ENCODE measurements around the gene ELK4. TPM values are rescaled to one million over a fixed set of nuclear protein-coding genes. Genes with fewer than 3 reads are reported as not detected.
A peak's percentile ranks its signal among the peaks of the same experiment; 100 is the strongest.

The ELK4 gene
- total and polyA plus RNA-seq, 2 of the 13 experiments (the other 11 are each of a cell fraction or from before 2014, with no cell fraction given), result 8.3 to 13.1 TPM

GRCh38 chr1:205631768-205632668 lies at the start of gene ELK4 (continued):
- no peak for TF ChIP-seq ZFAT (CRISPR knock-in tag; conservative IDR thresholded peaks at IDR 0.05)
- no peak for TF ChIP-seq KDM6A (CRISPR knock-in tag; IDR thresholded peaks at IDR 0.05; ENCODE audit: low read depth)
- no peak for TF ChIP-seq ZNF546 (CRISPR knock-in tag; conservative IDR thresholded peaks at IDR 0.05)
- no peak for TF ChIP-seq PCBP2 (optimal IDR thresholded peaks at IDR 0.05; ENCODE audit: low read depth, low read length, poor library complexity, severe bottlenecking)
- no peak for TF ChIP-seq TCF12 (IDR thresholded peaks at IDR 0.05)
- TF ChIP-seq TCF12 (CRISPR knock-in tag; IDR thresholded peaks at IDR 0.05), result no peak
- no peak for TF ChIP-seq SRSF9 (IDR thresholded peaks at IDR 0.05; ENCODE audit: borderline replicate concordance, insufficient read depth, low read depth, low read length, poor library complexity, severe bottlenecking)
- TF ChIP-seq ZNF713 (CRISPR knock-in tag; IDR thresholded peaks at IDR 0.05), result 0 out of 2 replicates have a peak, but pooled peaks have one; percentile 50
- peak; percentile 60; the same call in 1 of the 2 replicates for TF ChIP-seq ZNF724P (CRISPR knock-in tag; IDR thresholded peaks at IDR 0.05; ENCODE audit: borderline replicate concordance)
- no peak for TF ChIP-seq GTF3A (CRISPR knock-in tag; conservative IDR thresholded peaks at IDR 0.05)
- TF ChIP-seq PAF1 (CRISPR knock-in tag; IDR thresholded peaks at IDR 0.05), result no peak
- peak; percentile 81; the same call in 1 of the 2 replicates for TF ChIP-seq ZBTB10 (CRISPR knock-in tag; IDR thresholded peaks at IDR 0.05; ENCODE audit: borderline replicate concordance)
- 0 out of 2 replicates have a peak, but pooled peaks have one; percentile 15 for TF ChIP-seq ZNF256 (CRISPR knock-in tag; conservative IDR thresholded peaks at IDR 0.05)
- no peak for TF ChIP-seq MXD1 (CRISPR knock-in tag; IDR thresholded peaks at IDR 0.05)
- no peak for TF ChIP-seq CREBL2 (CRISPR knock-in tag; IDR thresholded peaks at IDR 0.05; ENCODE audit: borderline replicate concordance)
- TF ChIP-seq SIN3B (IDR thresholded peaks at IDR 0.05; ENCODE audit: low read length), result peak; percentile 48; the same call in 1 of the 2 replicates
- TF ChIP-seq ESRRA (CRISPR knock-in tag; IDR thresholded peaks at IDR 0.05; ENCODE audit: low read depth), result no peak
- no peak for TF ChIP-seq DNMT1 (CRISPR knock-in tag; IDR thresholded peaks at IDR 0.05)
- no peak for TF ChIP-seq ZNF451 (CRISPR knock-in tag; IDR thresholded peaks at IDR 0.05)
- 0 out of 2 replicates have a peak, but pooled peaks have one; percentile 47 for TF ChIP-seq HINFP (CRISPR knock-in tag; IDR thresholded peaks at IDR 0.05; ENCODE audit: low read depth)
- peak; percentile 62; the same call in 1 of the 2 replicates for TF ChIP-seq SIN3A (IDR thresholded peaks at IDR 0.05; ENCODE audit: borderline replicate concordance, low read depth, low read length)
